Activated CD8-positive, alpha-beta memory T cell treated with anti-CD3 and anti-CD28 coated beads for 4 hours (primary cell): Measurements from ENCODE around the gene PIGC.
"Not testable (repeated sequence)": the region's sequence is repeated elsewhere in the genome, so short reads cannot be mapped to it uniquely, and the experiment has no call there.

Experiments
- DNase-seq, 2 donors: peaks; one replicate each; pipeline ENCODE4 v3.0.0-alpha.2; 2020; ENCODE audit warnings: low read depth in 2 of 2

The PIGC gene

DNA sequence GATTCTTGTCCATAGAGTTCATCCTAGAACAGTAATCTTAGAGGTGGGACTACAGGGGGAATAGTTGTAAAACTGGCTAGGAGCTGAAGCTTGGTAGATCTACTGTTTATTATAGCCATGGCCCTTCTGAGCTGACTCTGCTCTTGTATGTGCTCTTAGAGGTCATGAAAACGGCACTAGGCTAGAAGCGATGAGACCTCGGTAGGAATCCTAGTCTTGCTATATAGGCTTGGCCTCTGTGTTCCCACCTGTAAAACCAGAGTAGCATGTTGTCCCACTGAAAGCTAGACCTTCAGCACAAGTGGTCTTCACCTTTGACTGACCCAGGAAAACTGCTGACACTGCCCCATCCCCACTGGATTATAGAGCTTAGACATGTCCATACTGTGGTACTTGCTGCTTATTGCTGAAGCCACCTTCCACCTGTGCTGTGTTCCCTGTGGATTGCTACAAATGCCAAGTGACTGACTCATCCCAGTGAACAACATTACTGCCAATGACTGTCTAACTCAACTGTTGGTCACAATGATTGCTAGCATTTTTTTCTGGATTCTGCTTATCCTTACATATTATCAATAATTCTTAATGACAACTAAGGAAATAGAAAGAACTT is 23.0 kb upstream of the PIGC start:
- DNase-seq, result no peak

DNA sequence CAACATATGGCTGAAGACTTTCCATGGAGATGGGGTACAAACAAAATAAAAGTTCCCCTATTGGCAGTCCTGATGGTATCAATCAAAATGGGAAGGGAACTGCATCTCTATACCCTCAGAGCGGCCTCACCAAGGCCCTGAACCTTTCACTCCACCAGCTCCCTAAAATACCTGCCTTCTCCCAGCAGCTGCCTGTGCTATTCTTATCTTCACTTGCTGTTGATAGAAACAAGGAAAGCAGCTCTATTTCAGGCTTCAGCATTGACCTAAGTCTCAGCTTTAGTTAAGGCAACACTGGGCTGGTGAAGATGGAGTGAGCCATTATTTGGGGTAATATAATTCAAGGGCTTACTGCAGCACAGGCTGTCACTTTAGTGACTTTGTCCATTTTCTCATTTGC is 21.7 kb upstream of the PIGC start:
- no peak for DNase-seq

DNA sequence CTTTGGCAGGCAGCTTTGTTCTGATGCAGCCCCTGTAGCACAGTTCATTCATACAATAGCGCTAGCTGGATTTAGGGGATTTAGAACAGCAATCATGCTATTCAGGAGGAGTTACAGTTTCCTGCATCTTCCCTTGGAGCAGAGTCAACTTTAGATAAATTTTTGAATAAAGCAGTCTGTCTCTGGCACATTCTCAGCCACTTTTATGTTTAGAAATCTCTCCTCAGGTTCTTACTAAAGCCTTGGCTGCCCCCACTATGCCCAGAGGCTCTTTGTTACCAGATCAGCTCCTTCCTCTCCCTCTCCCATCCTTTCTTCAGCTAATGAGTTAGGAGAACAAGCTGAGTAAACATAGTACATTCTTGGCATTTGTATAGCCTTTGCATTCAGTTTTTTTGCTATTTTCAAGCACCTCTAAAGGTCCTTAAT is 17.0 kb upstream of the PIGC start:
- DNase-seq, result no peak

DNA sequence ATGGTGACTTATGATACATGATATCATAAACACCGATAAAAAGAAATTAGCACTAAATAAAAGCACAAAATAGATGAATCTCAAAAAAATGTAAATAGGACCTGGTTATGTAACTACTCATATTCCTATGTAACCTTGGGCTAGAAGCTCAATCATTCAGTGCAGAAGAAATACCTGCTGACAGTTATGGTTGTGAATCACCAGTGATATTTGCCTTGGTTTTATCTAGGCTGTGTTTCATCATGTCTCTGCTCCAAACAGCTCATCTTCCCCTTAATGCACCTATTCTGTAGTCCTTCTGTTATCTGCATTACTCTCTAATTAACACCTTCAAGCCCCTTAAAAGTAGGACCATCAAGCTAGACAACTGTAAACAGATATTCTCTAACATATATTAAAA is 16.3 kb upstream of the PIGC start:
- no peak for DNase-seq

DNA sequence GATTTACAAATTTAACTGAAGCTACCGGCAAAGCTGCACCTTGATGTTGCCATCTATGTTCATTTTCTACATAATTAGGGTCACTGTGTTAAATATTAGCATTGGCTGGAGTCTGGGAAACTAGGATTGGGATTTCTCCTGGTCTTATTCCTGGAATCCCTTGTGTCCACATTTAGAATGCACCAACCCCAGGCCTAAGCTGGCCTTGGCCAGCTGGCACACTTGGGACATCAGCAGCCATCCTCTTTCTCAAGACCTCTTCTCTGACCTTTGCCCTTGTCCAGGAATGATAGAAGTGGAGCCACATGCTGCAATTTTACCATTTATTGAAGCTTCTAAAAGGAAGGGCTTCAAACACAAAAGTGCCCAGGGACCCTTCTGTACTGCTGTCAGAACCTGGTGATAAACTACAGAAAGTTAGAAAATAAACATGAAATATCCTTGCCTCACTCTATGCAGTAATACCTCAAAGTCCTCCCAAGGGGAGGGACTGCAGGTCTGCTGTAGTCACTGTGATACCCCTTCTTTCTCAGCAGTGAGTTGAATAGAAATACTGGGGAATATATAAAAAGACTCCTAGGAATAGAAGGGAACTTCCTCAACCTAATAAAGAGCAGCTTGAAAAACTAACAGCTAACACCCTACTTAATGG is 13.7 kb upstream of the PIGC start:
- no peak for DNase-seq

DNA sequence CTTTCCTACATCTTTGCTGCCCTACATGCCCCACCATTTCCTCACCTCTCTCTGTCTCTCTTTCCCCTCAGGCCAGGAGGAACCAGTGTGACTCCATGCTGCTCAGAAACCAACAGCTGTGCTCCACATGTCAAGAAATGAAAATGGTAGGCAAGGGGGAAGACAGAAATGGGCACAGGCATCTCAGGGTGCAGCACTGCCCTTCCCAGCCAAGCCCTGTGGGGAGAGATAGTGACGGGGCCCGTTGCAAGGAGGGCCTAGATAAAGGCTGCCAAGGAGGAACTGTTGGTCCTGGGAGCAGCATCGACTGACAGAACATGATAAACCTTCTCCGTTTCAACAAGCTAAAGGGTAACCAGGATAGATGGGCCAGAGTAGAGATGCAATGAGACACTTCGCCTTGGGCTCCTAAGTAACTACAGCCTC is 12.5 kb upstream of the PIGC start:
- DNase-seq, result no peak

DNA sequence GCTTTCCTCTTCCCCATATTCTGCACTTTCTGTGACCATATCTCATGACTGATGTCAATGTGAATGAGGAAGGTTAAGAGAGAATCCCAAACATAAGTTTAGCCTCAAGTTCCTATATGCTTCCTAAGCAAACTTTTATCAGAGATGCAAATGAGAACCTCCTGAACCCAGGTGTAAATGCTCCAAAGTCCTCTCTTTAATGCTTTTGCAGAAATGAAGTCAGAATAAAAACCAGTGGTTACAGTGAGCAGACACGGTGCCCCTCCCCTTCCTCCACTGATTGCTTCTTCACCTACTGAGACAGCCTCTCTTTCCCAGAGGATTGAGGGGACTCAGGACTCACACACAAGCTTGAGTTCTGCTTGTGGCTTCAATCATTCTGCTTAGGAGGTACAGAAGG is 11.6 kb upstream of the PIGC start:
- no peak for DNase-seq

DNA sequence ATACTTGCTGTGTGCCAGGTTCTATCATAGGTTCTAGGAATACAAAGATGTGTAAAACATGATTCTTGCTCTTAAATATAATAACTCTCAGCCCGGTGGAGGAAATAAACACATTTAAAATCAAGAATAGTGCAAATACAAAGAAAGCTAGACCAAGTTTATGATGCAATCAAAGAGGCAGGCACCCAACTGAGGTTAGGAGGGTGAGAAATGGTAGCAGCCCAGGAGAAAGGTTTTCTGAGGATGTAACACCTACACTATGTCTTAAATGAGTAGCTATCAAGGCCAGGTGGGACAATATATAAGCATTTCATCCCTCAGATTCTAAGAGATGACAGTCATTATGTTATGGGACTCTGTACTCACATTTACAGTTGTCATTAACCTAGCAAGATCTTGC is 9.7 kb upstream of the PIGC start:
- no peak for DNase-seq

DNA sequence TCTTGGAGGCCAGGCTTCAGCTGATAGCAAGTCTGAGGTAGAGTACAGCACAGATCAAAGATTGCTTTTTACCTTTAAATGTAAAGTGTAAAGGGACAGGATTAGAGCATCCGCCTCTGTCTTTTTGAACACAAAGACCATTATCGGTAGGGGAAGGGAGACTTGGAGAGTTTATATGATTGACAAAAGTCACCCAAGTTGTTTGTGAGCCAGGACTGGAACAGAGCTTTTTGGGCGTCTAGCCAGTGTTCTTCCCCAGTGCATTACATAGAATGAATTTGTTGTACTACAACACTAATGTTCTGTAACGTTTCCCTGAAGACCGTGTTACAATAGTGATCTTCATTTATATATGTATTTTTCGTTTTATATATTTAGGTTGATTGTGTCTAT is 9.3 kb upstream of the PIGC start:
- no peak for DNase-seq

DNA sequence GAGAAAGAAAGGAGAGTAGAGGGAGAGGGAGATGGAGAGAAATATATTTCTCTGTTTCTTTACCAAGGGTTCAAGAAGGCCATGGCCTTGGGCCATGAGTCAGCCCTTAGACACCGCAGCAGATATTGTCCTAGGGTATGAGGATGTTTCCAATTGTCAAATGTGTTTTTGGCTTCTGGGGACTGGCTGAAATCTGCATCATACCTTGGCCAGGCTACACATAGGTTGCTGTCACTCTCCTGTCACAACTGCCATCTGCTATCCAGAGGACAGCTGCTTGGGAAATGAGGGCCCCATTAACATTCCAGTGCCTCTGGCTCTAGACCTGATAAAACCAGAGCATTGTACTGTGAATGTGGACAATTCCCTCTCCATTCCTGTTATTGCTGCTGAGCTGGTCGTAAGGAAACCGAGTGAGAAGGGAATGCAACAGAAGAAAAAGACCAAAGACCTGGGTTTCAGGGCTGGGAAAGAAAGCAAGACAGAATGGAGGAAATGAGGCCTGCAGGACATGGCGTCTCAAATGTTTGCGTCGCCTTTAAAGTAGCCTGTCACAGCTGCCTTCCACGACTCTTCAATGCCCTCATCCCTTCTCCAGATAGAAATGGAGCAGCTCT is 8.8 kb upstream of the PIGC start:
- DNase-seq, result no peak

DNA sequence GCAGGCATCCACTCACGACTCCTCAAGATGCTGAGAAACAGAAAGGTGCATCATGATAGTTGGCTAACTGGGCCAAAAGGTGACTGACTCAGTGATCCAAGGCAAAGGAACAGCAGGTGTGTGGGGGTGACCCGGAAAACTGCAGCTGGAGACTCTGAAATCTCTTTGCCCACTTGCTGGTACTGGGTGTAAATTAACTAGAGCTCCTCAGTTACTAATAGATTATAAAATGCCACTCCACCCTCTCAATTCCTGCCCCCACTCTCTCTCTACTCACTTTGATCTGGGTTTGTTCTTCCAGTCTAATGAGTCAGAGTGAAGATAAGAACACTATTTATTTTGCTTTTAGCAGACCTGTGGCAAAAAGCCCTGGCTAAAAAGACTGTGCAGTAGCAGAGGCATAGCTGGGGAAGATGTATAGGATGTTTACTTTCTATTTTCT is 7.2 kb upstream of the PIGC start:
- DNase-seq, result no peak

DNA sequence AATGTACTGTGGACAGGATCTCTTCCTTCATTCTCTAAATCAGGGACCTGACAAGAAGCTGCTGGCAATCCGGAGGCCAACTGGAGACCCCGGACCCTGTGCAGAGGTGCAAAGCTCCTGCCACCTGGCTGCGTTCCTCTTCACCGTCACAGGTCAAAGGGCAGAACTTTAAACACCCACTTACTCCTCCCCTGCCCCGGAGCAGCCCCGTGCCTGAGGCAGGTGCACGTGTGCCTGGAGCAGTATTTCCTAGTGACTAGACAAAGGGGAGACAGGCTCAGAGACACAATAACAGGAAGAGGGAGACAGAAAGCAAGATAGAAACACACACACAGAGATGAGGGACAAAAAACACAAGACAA is 6.6 kb upstream of the PIGC start:
- no peak for DNase-seq

DNA sequence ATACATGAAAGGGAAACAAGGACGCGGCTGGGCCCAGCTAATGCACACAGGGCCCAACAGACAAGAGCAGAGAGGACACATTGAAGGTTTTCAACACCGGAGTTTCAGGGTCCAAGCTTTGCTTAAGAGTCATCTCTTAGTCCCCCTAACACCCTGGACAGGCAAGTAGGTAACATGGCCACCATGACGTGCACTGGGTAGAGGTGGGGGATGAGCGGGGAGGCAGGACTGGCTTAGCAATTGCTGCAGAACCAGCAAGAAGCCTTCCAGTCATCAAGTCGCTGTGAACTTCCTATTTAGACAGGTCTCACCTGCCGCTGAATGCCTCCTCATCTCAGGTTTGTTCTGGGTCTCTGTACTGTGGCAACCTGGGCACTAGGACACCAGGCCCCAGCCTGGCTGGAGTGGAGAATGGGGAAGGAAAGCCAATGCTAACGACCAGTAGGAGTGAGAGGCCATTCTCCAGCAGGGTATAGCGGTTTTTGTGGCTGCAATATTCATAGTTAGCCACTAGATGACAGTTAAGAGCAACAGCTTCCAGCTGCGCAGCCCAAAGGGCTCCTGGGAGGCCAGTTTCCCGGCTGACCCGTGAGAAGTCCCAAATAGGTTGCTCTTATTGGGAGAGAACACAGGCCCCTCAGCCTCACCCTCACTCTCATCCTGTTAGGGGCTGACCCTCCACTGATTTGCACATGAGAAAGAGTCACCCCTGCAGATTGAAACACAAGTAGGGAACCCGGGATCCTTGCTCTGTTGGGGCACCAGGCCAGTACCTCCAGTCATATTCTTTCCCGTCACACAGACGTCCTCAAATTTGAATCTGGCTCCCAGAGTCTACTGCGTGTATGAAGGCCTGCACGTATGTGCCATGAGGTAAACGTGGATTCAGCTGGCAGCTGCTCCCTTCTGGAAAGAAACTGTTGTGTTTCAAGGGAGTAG is 6.0 kb upstream of the PIGC start:
- no peak for DNase-seq

DNA sequence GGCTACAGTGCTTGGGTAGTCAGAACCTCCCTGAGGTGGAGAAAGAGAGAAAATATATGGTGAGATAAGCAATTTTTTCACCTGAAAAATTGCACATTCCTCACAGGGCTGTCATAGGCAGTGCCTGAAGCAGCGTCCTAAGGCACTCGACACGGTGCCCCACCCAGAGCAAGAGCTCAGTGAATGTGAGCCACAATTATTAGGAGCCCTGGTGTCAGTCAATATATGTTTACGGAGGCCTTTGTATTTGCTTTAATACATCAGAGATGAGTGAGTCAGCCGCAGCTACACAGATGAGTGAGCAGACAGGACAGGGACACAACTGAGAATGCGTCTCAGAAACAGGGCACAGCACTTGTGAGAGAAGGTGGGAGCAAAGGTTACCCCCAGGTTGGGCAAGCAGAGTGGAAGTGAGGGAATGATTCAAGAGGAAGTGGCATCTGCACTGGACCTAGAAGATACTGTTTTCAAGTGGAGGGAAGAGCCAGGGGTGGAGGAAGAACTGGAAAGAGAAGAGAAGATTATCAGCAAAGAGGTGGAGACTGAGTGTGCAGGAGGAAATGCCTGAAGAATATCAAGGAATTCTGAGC is 5.2 kb upstream of the PIGC start:
- DNase-seq, result no peak

DNA sequence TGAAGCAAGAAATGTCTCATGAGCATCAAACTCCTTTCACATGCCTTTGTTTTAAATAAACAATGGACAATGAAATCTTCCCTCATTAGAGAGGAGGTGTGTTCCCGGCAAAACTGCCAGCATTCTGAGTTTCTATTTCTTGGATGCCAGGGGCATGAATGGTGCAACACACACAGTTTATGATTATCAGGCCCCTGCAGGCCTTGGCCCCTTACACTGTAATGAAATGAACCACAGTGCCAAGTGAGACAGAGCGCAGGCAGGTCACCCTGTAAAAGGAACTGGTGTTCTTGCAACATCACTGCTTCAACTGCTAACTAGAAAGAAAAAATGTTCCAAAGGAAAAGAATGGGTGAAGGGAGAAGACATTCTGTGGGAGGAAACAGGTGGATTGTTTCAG is 3.8 kb upstream of the PIGC start:
- no peak for DNase-seq

DNA sequence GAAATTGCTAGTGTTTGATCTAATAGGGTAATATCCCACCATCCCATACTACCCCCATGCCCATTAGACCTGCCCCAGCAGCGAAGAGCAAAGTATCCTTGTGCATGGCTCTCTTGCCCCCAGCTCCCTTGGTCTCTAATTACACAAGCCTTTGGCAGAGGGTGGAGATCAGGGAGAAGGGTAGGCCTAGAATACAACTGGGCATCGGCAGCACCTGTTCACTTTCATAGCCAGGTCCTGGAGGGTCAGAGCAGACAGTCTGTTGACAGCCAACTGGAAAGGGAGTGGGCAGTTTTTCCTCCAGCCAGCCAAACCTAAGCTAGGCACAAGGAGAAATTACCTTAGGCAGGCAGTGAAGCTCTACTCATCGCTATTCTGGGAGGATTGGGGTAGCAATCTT is 2.7 kb upstream of the PIGC start:
- no peak for DNase-seq

DNA sequence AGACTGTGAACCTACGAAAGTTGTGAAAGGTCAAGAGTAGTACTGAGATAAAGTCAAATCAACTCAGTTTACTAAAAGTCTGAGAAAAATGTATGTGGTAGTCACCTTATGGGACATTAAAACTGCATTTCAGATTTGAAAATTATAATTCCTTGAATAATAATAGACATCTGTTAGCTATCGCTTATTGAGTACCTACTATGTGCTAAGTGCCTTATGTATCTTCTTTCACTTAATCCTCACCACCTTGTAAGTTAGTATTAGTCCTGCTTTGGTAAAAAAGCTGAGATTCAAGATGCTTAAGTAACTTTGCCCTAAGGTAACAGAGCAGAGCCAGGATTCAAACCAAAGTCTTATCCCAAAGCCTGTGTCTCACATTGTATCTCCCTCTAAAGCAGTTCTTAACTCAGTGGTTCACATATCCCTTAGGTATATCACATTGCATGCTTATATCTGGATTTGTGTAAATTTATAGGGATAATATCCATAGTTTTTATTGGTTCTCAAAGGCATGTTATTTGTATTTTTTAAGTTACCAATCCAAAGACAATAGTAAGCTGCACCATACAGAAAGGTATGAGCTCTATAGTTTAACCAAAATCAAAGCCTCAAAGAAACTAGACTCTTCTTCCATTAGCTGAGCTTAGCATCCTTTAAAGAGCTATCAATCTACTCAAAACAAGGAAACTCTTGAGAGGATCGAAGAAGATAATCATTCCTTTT is 865 bp downstream of the PIGC start:
- no peak for DNase-seq

DNA sequence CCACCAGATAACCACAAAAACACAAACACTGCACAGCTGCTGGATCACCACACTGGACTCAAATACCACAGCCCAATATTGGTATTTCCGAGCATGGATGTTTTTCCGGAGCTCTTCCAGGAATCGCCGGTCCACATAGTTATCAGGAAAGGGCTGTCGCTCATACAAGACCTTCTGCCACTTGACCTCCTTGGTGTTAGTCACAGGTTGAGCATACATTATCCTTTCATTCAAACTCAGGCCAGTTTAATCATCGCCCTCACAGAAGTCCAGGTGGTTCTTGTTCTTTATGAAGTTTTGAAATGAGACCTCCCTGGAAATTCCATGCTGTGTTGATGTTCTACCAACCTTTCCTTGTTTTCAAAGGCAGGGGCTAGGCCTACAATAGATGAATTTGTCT is 1.5 kb downstream of the PIGC start:
- no peak for DNase-seq

DNA sequence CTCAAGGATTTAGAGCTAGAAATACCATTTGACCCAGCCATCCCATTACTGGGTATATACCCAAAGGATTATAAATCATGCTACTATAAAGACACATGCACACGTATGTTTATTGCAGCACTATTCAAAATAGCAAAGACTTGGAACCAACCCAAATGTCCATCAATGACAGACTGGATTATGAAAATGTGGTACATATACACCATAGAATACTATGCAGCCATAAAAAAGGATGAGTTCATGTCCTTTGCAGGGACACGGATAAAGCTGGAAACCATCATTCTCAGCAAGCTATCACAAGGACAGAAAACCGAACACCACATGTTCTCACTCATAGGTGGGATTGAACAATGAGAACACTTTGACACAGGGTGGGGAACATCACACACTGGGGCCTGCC is 6.7 kb downstream of the PIGC start:
- DNase-seq, result not testable (repeated sequence)

DNA sequence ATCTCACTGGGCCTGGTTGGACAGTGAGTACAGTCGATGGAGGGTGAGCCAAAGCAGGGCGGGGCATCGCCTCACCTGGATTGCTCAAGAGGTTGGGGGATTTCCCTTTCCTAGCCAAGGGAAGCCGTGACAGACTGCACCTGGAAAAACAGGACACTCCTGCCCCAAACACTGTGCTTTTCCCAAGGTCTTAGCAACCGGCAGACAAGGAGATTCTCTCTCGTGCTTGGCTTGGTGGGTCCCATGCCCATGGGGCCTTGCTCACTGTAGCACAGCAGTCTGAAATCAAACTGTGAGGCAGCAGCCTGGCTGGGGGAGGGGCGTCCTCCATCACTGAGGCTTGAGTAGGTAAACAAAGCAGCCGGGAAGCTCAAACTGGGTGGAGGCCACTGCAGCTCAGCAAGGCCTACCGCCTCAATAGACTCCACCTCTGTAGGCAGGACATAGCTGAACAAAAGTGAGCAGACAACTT is 12.1 kb downstream of the PIGC start:
- DNase-seq, result no peak

DNA sequence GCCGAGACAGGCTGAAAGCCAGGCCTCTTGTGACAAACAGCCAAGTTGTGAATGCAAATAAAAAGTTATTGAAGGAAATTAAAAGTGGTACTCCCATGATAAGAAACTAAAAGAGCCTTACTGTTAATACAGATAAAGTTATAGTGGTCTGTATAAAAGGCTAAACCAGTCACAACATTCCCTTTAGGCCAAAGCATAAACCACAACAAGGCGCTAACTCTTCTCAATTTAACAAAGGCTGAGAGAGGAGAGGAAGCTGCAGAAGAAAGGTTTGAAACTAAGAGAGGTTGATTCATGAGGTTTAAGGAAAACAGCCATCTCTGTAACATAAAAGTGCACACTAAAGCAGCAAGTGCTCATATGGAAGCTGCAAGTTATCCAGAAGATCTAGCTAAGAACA is 12.7 kb downstream of the PIGC start:
- no peak for DNase-seq
